Omental fat pad (tissue), 4 donors: ENCODE results near the gene PXDN. TPM values are rescaled to one million over a fixed set of nuclear protein-coding genes. Genes with fewer than 3 reads are reported as not detected.

Experiments used
- ATAC-seq: fragments of 150-250 bp; one replicate; pipeline ENCODE4 v1.9.1; 2016; ENCODE audit warnings: mild to moderate bottlenecking, moderate library complexity; ENCODE audit not compliant: low FRiP score
- DNase-seq: peaks from one replicate; pipeline ENCODE4 v3.0.0-alpha.2; 2019; ENCODE audit warnings: low spot score
- CTCF ChIP-seq, 3 donors: fragments of 450-650 bp; IDR thresholded peaks; one replicate each; pipeline ENCODE4 v1.5.1; 2016 to 2017; ENCODE audit warnings: antibody characterized with exemption in 3 of 3, mild to moderate bottlenecking in 3 of 3, moderate library complexity in 2 of 3
- total RNA-seq, 4 donors: library from RNA; depleted of rRNA; stranded (reverse); fragments of >200 nt; gene quantifications; one replicate each; pipeline ENCODE4 v1.1.0, GENCODE V29; 2016

Gene PXDN
- total RNA-seq, 4 donors from 2014 or later, result 81.2 to 228 (median 112) TPM

GRCh38 chr2:1603059-1603458 lies 141.3 kb downstream of the PXDN start:
- DNase-seq, result no peak
- no peak for ATAC-seq
- TF ChIP-seq CTCF (IDR thresholded peaks at IDR 0.05), result no peak

DNA sequence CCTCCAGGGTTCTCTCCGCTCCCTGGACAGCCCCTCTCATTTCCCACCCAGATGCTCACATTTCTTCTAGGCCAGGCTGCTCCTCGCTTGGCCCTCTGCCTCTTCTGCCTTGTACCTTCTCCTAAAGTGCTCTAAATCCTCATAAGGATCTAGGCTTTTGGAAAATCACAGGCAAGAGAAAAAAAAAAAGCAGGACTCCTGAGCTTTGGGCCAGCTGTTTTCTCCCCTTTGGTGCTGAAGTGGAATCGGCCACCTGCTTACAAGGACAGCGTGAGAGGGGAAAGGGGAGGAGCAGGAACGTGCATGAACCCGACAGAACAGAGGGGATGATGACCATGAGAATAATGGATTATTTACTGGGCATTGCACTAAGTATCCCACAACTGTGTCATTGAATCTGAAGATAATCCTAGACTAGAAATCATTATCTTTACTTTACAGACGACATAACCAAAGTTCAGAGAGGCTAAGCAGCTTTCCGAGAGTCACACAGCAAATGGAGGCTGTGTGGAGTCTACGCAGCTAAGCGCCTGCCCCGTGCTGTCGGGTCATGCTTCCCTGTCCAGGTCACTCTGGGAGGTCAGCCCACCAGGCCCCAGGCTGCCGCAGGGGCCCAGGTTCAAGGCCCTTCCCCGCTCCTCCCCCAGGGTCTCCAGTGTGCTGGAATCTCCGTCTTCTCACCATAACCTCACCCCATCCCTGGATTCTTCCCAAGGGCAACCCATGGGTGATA lies 141.9 kb downstream of the PXDN start:
- no peak for TF ChIP-seq CTCF (IDR thresholded peaks at IDR 0.05)
- no peak for ATAC-seq
- no peak for DNase-seq

GRCh38 chr2:1601471-1602277 lies 142.6 kb downstream of the PXDN start:
- no peak for TF ChIP-seq CTCF (IDR thresholded peaks at IDR 0.05)
- ATAC-seq (peak; percentile 16), DNase-seq (no peak)

DNA sequence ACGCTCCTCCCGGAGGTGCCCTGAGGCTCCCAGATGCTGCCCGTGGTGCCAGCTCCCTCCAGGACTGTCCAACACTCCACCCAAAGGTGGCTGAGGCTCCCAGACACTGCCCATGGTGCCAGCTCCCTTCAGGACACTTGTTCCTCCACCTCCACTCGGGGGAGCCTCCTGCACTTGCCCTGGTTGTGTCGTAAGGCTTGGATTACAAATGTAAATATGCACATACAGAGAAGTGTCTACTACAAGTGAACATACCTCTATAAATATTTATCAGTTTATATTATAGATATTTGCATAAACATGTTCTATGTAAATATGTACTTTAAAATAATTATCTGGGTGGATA lies 143.3 kb downstream of the PXDN start:
- no peak for TF ChIP-seq CTCF (IDR thresholded peaks at IDR 0.05)
- no peak for DNase-seq
- ATAC-seq, result no peak

DNA sequence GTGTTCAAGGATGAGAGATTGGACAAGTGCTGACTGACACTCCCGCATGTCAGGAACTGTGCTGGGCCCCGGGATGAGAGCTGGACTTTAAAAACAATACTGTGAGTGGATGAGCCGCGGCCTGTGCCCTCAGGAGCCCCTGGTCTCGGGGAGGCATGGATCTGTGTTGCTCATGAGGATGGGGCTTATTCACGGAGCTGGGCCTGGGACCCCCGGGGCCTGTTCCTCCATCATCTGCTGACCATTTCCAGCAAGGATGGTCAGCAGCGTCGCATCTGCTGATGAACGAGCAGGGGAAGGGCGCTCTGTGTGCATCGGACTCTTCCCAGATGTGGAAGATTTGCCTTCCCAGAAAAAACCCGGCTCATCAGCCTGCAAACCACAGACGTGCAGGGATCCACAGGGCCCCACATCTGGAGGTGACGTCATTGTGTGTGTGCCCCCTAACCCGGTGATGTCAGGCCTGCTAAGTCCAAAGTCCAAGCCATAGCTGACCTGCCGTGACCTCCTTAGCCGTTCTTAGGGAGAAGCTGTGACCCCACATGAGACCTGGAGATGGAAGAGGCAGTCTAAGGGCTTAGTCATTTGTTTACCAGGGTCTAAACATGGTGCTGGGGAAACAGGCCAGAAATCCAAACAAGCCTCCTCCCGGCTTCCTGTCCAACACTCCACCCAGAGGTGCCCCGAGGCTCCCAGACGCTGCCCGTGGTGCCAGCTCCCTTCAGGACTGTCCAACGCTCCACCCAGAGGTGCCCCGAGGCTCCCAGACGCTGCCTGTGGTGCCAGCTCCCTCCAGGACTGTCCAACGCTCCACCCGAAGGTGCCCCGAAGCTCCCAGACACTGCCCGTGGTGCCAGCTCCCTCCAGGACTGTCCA lies 143.9 kb downstream of the PXDN start:
- no peak for DNase-seq
- no peak for ATAC-seq
- TF ChIP-seq CTCF (IDR thresholded peaks at IDR 0.05), result no peak

DNA sequence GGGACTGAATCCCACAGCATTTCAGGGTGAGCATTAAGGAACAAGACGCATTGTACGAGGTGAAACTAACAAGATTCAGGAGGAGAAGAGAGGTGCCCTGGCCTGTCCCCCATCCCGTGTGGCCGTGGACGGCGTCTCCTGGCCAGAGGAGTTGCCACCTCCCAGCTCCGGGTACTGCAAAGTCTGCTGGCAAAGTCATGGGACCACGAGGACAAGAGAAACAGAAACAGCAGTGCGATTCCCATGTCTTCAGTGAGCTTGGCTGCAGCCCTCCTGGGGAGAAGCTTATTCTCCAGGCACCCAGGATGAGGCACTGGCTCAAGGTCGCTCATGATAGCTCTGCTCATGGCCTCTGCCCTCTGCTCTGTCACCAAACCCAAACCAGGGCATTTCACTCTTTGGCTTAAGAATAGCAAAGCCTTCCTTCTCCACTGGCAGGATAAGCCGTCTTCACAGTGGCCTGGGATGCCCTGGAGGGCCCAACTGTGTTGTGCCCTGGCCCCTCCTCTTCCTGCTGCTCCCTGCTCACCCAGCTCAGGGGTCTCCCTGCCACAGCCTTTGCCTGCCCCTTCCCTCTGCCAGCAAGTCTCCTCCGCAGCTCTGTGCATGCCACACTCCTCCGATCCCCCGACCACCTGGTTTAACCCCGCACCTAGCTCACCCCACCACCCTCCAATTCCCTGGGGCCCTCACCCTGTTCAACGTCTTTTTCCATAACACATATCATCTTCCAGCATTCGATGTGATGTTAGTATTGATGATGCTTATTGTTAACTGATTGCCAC lies 144.8 kb downstream of the PXDN start:
- ATAC-seq (no peak), DNase-seq (no peak)
- no peak for TF ChIP-seq CTCF (IDR thresholded peaks at IDR 0.05)
